ENCODE measurements around the gene MORN4.

- TF ChIP-seq CTCF (IDR thresholded peaks at IDR 0.05): no peak
- TF ChIP-seq POLR2A (IDR thresholded peaks at IDR 0.05): no peak
- no peak for TF ChIP-seq EP300 (IDR thresholded peaks at IDR 0.05)
Observed at GRCh38 chr10:97644936-97645335, 11.6 kb upstream of the MORN4 start.

Measured in tibial nerve (tissue), 4 donors.